GM12878 (cell line): ENCODE results near the gene FASN. TPM values are rescaled to one million over a fixed set of nuclear protein-coding genes. Genes with fewer than 3 reads are reported as not detected.

ENCODE experiments used
- ATAC-seq: fragments of 200-7000 bp; cut with Tn5 transposase; 3 replicates; pipeline ENCODE4 v1.9.1; 2020; ENCODE audit warnings: mild to moderate bottlenecking, moderate library complexity
- BruUV-seq: library from RNA; stranded (reverse); fragments of 400-500 nt; replicated peaks from 2 replicates; lab custom pipeline; 2021; lab: Mats Ljungman, UMichigan
- CTCF ChIA-PET: fragments of 300-600 bp; sonication (Branson Sonifier 250); formaldehyde crosslinking; extraction: SDS; loops from one replicate; lab custom pipeline; 2021; ENCODE audit warnings: inconsistent platforms; lab: Yijun Ruan, JAX
- POLR2A ChIA-PET: fragments of 350-600 bp; formaldehyde crosslinking; extraction: SDS; loops from one replicate; lab custom pipeline; 2021; ENCODE audit warnings: inconsistent platforms; lab: Charles Lee
- RAD21 ChIA-PET: fragments of 300-600 bp; sonication (Branson Sonifier 250); formaldehyde crosslinking; loops from one replicate; lab custom pipeline; 2023; ENCODE audit warnings: antibody characterized with exemption; ENCODE audit not compliant: unreplicated experiment; lab: Charles Lee
- SMC1A ChIA-PET: fragments of 300-600 bp; sonication (Branson Sonifier 250); formaldehyde crosslinking; loops from one replicate; lab custom pipeline; 2023; ENCODE audit not compliant: unreplicated experiment, uncharacterized antibody; lab: Charles Lee
- DNase-seq: peaks from one replicate; pipeline ENCODE4 v3.0.0-alpha.2; 2011; ENCODE audit warnings: low read depth, low spot score
- FAIRE-seq: peaks from 3 replicates; lab custom pipeline; 2011; peaks lifted over from hg19 to GRCh38; lab: Jason Lieb, UNC
- H2AFZ ChIP-seq: 2 replicates; pipeline ENCODE4 v1.6.0; 2011; ENCODE audit warnings: low read depth, low read length, control low read depth; ENCODE audit not compliant: control insufficient read depth
- H3K27ac ChIP-seq: 2 replicates; pipeline ENCODE4 v1.5.1; 2011; ENCODE audit warnings: control low read depth; ENCODE audit not compliant: control insufficient read depth, insufficient read depth
- H3K27me3 ChIP-seq, 2 experiments: replicated peaks in 1 of 2; 2 replicates each; pipeline versions ENCODE4 v1.6.0 to v1.6.1; 2011; ENCODE audit warnings: low read length in 1 of 2; ENCODE audit not compliant: control insufficient read depth in 2 of 2, insufficient read depth in 2 of 2
- H3K36me3 ChIP-seq, 2 experiments: 2 replicates each; pipeline ENCODE4 v1.5.1; 2011; ENCODE audit warnings: low read length in 1 of 2; ENCODE audit not compliant: control insufficient read depth in 2 of 2, insufficient read depth in 2 of 2
- H3K4me1 ChIP-seq: 2 replicates; pipeline ENCODE4 v1.6.1; 2011; ENCODE audit warnings: mild to moderate bottlenecking, low read length, moderate library complexity, mixed read lengths; ENCODE audit not compliant: control insufficient read depth, insufficient read depth
- H3K4me2 ChIP-seq: 2 replicates; pipeline ENCODE4 v1.6.0; 2011; ENCODE audit warnings: control low read depth; ENCODE audit not compliant: control insufficient read depth, insufficient read depth
- H3K4me3 ChIP-seq: fragments of 200-600 bp; sonication (generic); 2 replicates; pipeline ENCODE4 v1.5.1; 2016
- H3K79me2 ChIP-seq: 2 replicates; pipeline ENCODE4 v1.6.0; 2011; ENCODE audit warnings: low read length; ENCODE audit not compliant: control insufficient read depth, insufficient read depth
- H3K9ac ChIP-seq: 2 replicates; pipeline ENCODE4 v1.8.0; 2011; ENCODE audit warnings: low read length, control low read depth, mixed read lengths; ENCODE audit not compliant: control insufficient read depth, insufficient read depth
- H3K9me3 ChIP-seq: replicated peaks from 3 replicates; pipeline ENCODE4 v1.5.1; 2011; ENCODE audit warnings: mild to moderate bottlenecking, low read length; ENCODE audit not compliant: control insufficient read depth, insufficient read depth
- H4K20me1 ChIP-seq: 2 replicates; pipeline ENCODE4 v1.6.0; 2011; ENCODE audit not compliant: control insufficient read depth, insufficient read depth
- CBX3 ChIP-seq: fragments of 200-600 bp; sonication (generic); IDR thresholded peaks from 2 replicates; pipeline ENCODE4 v1.6.1; 2016; ENCODE audit warnings: low read depth, borderline replicate concordance
- CHD2 ChIP-seq: IDR thresholded peaks from 2 replicates; pipeline ENCODE4 v1.6.1; 2011; ENCODE audit warnings: low read depth, low read length, improper control_type of control experiment, borderline replicate concordance
- NR2F1 ChIP-seq: fragments of 450-650 bp; conservative IDR thresholded peaks from 2 replicates; pipeline ENCODE4 v1.6.1; 2017; ENCODE audit warnings: mild to moderate bottlenecking
- PAX5 ChIP-seq: IDR thresholded peaks from 2 replicates; pipeline ENCODE4 v1.6.1; 2011; ENCODE audit warnings: low read depth, low read length, borderline replicate concordance
- SMAD5 ChIP-seq: IDR thresholded peaks from 2 replicates; pipeline ENCODE4 v1.6.1; 2016; ENCODE audit warnings: antibody characterized with exemption, low read depth
- WGBS: methylation state at CpG from one replicate; pipeline ENCODE4 v1.1.6; 2016; ENCODE audit warnings: low lambda C conversion rate; ENCODE audit not compliant: insufficient replicate concordance, insufficient coverage; ENCODE audit errors: missing lambda C conversion rate; 5-methylcytosine and 5-hydroxymethylcytosine counted together
- in situ Hi-C: fragments of 300-500 bp; cut with MboI; formaldehyde crosslinking; loops from 9 replicates; pipeline ENCODE4 v1.14.3; 2018; ENCODE audit warnings: mixed read lengths
- intact Hi-C: fragments of 100-400 bp; cut with micrococcal nuclease; formaldehyde crosslinking; loops from one replicate; pipeline ENCODE4 v1.14.2; 2022; ENCODE audit not compliant: unreplicated experiment
- polyA plus RNA-seq, 11 experiments: library from polyadenylated mRNA; depleted of rRNA in 4 of 11; unstranded in 6 of 11; stranded (reverse) in 5 of 11; fragments of >200 nt; fragmentation: Nextera tagmentation in 4 of 11; fragmentation: Illumina TruSeq in 1 of 11; extraction: Ambion mirVana in 4 of 11; extraction: Trizol in 1 of 11; gene quantifications; 1 replicate in 1 of 11; 2 replicates in 10 of 11; pipeline versions ENCODE4 v1.2.1 to v1.2.3, GENCODE V29; 2011 to 2016; ENCODE audit warnings: inconsistent platforms in 2 of 11, missing spikeins in 2 of 11, low read depth in 1 of 11
- total RNA-seq, 4 experiments: library from RNA; depleted of rRNA in 3 of 4; stranded (reverse); fragments of >200 nt in 3 of 4; fragmentation: Illumina TruSeq in 1 of 4; extraction: Trizol in 1 of 4; gene quantifications; 2 replicates each; pipeline versions ENCODE4 v1.2.1 to v1.2.3, GENCODE V29; 2013 to 2021
- TF ChIP-seq, protein P1 (sequence below): IDR thresholded peaks from 2 replicates; pipeline ENCODE4 v1.6.1; 2012; ENCODE audit warnings: low read length, inconsistent platforms
- TF ChIP-seq, protein P2 (sequence below): fragments of 150-350 bp; IDR thresholded peaks from 2 replicates; pipeline ENCODE4 v1.6.1; 2016; ENCODE audit warnings: low read depth, low read length
- TF ChIP-seq, protein P3 (sequence below): IDR thresholded peaks from 2 replicates; pipeline ENCODE4 v1.6.1; 2011; ENCODE audit warnings: mild to moderate bottlenecking, low read depth, low read length, moderate library complexity; ENCODE audit not compliant: insufficient replicate concordance

FASN gene
- total and polyA plus RNA-seq, 10 of the 15 experiments (the other 5 are each of a cell fraction or from before 2014, with no cell fraction given) = 0.19 to 333 (median 30.4) TPM

DNA sequence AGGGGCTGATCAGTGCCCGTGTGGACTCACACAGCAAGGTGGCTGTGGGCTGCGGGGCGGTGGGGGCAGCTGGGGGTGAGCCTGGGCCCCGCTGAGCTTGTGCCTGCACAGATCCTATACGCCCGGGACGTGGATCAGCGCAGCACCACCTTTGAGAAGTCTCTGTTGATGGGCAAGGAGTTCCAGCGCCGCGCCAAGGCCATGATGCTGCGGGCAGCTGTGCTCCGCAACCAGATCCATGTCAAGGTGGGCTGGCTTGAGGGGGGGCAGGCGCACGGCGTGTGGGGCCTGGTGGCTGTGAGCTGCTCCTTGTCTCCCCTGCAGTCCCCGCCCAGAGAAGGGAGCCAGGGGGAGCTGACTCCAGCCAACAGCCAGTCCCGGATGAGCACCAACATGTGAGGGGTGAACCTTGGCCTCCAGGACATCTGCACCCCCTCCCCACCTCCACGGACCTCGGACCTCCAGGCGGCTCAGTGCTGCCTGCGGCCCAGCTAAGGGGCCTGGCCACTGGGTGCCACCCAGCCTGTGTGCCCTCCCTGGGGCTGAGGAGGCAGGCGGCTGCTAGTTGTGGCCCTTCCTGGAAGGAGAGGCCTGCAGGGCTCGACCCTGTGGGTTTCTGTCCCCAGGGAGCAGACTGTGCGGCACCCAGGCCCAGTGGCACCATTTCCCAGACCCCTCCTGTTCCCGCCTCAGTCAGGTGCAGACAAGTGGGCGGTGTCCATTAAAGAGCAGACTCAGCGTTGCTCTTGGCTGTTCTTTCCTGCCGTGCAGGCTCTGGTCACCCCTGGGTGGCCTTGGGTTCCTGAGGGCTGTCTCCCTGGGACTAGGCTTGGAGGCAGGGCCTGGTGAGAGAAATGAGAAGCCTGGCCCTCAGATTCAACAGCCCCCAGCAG lies 41.1 kb downstream of the FASN start (continued):
- TF ChIP-seq CHD2 (no peak), PAX5 (no peak)
- TF ChIP-seq, protein P1, sequence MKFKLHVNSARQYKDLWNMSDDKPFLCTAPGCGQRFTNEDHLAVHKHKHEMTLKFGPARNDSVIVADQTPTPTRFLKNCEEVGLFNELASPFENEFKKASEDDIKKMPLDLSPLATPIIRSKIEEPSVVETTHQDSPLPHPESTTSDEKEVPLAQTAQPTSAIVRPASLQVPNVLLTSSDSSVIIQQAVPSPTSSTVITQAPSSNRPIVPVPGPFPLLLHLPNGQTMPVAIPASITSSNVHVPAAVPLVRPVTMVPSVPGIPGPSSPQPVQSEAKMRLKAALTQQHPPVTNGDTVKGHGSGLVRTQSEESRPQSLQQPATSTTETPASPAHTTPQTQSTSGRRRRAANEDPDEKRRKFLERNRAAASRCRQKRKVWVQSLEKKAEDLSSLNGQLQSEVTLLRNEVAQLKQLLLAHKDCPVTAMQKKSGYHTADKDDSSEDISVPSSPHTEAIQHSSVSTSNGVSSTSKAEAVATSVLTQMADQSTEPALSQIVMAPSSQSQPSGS = no peak

DNA sequence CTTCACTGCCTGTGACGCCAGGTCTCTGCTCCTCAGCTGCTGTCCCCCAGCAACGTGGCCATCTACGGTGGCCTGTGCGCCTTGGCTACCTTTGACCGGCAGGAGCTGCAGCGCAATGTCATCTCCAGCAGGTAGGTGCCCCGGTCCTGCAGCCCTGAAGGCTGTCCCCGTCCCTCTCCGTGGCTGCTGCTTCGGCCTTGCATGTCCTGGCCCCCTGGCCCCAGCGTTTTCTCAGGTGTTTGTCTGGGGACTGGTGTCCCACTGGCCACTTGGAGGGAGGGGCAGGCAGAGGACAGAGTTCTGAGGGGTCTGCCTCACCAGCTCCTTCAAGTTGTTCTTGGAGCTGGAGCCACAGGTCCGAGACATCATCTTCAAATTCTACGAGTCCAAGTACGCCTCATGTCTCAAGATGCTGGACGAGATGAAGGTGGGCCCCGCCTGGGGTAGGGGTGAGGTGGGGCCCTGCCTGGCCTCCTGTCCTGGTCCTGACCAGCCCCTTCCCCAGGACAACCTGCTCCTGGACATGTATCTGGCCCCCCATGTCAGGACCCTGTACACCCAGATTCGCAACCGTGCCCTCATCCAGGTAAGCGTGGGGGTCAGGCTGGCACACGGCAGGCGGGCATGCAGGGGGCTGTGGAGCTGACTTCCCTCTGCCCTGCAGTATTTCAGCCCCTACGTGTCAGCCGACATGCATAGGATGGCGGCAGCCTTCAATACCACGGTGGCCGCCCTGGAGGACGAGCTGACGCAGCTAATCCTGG lies 41.9 kb downstream of the FASN start:
- Histone ChIP-seq H3K4me3 (no peak overlapping the region), H3K4me2 (no peak overlapping the region), H3K9ac (no peak overlapping the region), H3K27me3 (no peaks in the 10 kb centered on the region), H2AFZ (no peak overlapping the region), H3K9me3 (no peaks in the 10 kb centered on the region), H3K4me1 (peaks cover 4% of the 10 kb centered on the region), H3K27ac (no peak overlapping the region), H4K20me1 (no peaks in the 10 kb centered on the region), H3K36me3 (peaks cover under 1 to 33% of the 10 kb centered on the region in 2 experiments), H3K79me2 (peaks cover 14% of the 10 kb centered on the region)
- TF ChIP-seq SMAD5 (0 out of 2 replicates have a peak, but pooled peaks have one; percentile 9), NR2F1 (no peak), CBX3 (no peak)
- TF ChIP-seq, protein P2, sequence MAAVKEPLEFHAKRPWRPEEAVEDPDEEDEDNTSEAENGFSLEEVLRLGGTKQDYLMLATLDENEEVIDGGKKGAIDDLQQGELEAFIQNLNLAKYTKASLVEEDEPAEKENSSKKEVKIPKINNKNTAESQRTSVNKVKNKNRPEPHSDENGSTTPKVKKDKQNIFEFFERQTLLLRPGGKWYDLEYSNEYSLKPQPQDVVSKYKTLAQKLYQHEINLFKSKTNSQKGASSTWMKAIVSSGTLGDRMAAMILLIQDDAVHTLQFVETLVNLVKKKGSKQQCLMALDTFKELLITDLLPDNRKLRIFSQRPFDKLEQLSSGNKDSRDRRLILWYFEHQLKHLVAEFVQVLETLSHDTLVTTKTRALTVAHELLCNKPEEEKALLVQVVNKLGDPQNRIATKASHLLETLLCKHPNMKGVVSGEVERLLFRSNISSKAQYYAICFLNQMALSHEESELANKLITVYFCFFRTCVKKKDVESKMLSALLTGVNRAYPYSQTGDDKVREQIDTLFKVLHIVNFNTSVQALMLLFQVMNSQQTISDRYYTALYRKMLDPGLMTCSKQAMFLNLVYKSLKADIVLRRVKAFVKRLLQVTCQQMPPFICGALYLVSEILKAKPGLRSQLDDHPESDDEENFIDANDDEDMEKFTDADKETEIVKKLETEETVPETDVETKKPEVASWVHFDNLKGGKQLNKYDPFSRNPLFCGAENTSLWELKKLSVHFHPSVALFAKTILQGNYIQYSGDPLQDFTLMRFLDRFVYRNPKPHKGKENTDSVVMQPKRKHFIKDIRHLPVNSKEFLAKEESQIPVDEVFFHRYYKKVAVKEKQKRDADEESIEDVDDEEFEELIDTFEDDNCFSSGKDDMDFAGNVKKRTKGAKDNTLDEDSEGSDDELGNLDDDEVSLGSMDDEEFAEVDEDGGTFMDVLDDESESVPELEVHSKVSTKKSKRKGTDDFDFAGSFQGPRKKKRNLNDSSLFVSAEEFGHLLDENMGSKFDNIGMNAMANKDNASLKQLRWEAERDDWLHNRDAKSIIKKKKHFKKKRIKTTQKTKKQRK = no peak
- TF ChIP-seq, protein P3, sequence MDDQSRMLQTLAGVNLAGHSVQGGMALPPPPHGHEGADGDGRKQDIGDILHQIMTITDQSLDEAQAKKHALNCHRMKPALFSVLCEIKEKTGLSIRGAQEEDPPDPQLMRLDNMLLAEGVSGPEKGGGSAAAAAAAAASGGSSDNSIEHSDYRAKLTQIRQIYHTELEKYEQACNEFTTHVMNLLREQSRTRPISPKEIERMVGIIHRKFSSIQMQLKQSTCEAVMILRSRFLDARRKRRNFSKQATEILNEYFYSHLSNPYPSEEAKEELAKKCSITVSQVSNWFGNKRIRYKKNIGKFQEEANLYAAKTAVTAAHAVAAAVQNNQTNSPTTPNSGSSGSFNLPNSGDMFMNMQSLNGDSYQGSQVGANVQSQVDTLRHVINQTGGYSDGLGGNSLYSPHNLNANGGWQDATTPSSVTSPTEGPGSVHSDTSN = no peak
- no peak for DNase-seq
- no TSS peak for BruUV-seq
- no peak for ATAC-seq
- no peak for FAIRE-seq
- intact Hi-C loops (no loop called here), in situ Hi-C loops (no loop called here)
- whole genome bisulfite sequencing = 89% methylated on average over 26 of the region's 28 CpGs
- POLR2A ChIA-PET = interaction anchor here (0.6 to 2.4 kb wide), 2 partner anchors 10 to 19 kb away, joined by 3 to 6 read pairs; partner anchors contain the start of gene DCXR
- RAD21 ChIA-PET = no interaction called here
- SMC1A ChIA-PET = no interaction called here
- CTCF ChIA-PET = no interaction called here
